ENCODE measurements around the gene HMCN1.

HMCN1 gene

DNA sequence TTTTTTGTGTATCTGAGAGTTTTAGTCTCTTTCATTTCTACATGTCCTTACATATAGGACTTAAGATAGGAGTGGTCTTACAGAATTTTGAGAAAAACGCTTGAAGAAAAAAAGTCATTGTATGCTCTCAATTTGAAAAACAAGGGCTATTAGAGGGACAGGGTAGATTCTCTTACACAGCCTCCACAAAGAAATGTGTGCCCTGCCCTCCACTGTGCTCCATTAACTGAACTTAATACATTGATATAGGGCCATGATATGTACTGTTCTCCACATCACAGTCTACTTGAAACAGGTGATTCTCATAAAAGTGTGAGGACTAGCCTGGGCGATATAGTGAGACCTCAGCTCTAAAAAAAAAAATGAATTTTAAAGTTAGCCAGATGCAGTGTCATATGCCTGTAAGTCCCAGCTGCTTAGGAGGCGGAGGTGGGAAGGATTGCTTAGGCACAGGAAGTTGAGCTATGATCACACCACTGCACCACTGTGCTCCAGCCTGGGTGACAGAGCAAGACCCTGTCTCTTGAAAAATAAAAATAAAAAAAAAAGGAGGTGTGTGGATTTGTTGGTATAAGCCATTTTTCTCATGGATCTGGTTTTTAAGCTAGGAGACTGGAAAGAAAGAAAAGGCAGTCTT, 77.0 kb downstream of the HMCN1 start:
- H3K27ac ChIP-seq (ENCODE audit: low read length, poor library complexity, severe bottlenecking): no peak overlapping the region
- no peak overlapping the region for H2BK120ac ChIP-seq (ENCODE audit: low read depth, low read length)
- no peak overlapping the region for H3K14ac ChIP-seq (ENCODE audit: low read length in 2 of 2)
- H3K9ac ChIP-seq (ENCODE audit: low read length): peak overlapping the region; percentile 82
- no peaks in the 10 kb centered on the region for H3K36me3 ChIP-seq (ENCODE audit: control insufficient read depth in 1 of 2, insufficient read depth in 2 of 2, low read depth in 1 of 2, low read length in 2 of 2)
- H3K4me3 ChIP-seq (ENCODE audit: insufficient read depth in 1 of 2, low read depth in 1 of 2, low read length in 2 of 2): no peak overlapping the region
- no peak overlapping the region for H3K23ac ChIP-seq (ENCODE audit: low read length in 2 of 2)
- no peaks in the 10 kb centered on the region for H3K79me1 ChIP-seq (replicated peaks; ENCODE audit: low read length, poor library complexity, severe bottlenecking)
- no peak overlapping the region for H4K91ac ChIP-seq (ENCODE audit: low read length)
- H3K4me2 ChIP-seq (ENCODE audit: low read length, poor library complexity, severe bottlenecking): no peak overlapping the region
- H2AFZ ChIP-seq (ENCODE audit: low read depth, low read length): no peak overlapping the region
- H3K27me3 ChIP-seq (ENCODE audit: control insufficient read depth in 1 of 2, insufficient read depth in 1 of 2, low read length in 2 of 2): no peaks in the 10 kb centered on the region
- no peak overlapping the region for H3K4ac ChIP-seq (ENCODE audit: low read depth in 1 of 2, low read length in 2 of 2)
- WGBS: 82% methylated on average over 2 of the region's 3 CpGs
- H2AK5ac ChIP-seq (ENCODE audit: low read length, severe bottlenecking): no peak overlapping the region
- no peaks in the 10 kb centered on the region for H3K9me3 ChIP-seq (ENCODE audit: control insufficient read depth, low read length)
- H4K8ac ChIP-seq (ENCODE audit: low read length): no peak overlapping the region
- no peak overlapping the region for H3K18ac ChIP-seq (ENCODE audit: low read depth in 1 of 2, low read length in 2 of 2)
- no peak overlapping the region for H2BK12ac ChIP-seq (ENCODE audit: low read length in 2 of 2)
- H3K4me1 ChIP-seq (ENCODE audit: control insufficient read depth, insufficient read depth, low read depth, low read length): peaks cover 2% of the 10 kb centered on the region
- DNase-seq: no peak
- H2BK15ac ChIP-seq (ENCODE audit: low read depth, poor library complexity, severe bottlenecking): no peak overlapping the region
- no peak overlapping the region for H2BK5ac ChIP-seq (ENCODE audit: low read depth, low read length, poor library complexity, severe bottlenecking)

DNA sequence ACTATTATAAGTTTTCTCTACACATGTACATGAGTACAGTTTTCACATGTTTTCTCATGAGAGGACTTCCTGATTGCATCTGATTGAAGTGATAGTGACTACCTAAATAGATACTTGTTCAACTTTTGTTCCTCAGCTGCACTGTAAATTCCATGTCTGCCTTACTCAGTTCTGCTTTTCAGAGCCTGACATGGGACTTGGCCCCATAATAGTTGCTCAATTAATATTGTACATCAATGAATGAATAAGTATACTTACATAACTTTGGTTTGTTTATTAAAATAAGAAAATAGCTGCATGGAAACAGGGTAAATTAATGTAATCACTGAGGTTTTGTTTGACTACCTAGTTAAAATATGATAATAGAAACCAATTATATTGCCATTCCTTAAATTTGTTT, 78.7 kb downstream of the HMCN1 start:
- Histone ChIP-seq H2AK5ac (ENCODE audit: low read length, severe bottlenecking) (no peak overlapping the region), H3K4me1 (ENCODE audit: control insufficient read depth, insufficient read depth, low read depth, low read length) (peaks cover 2% of the 10 kb centered on the region)

DNA sequence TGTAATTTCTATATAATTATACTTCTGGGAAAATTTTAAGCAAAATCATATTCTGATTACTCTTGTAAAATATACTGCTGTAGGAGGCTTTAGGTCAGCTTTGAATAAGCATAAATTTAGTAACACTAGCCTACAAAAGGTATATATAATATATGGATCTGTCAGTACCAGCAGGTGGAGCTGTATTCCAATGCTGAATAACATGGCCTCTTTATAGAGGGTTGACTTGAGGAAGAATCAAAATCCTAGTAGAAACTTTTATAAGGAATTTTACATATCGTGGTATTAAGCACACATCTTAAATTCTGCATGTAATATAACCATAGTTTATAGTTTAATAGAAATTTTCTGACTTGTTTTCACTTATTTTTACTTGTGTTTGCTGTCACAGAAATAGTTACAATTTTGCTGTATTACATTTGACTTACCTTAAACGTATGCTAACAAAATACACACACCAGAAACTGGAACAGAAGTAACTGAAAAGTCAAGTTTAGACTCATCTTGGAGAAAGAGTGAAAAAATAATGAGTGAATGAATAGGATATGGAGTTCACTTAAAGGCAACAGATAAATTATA, 79.3 kb downstream of the HMCN1 start:
- Histone ChIP-seq H3K79me1 (replicated peaks; ENCODE audit: low read length, poor library complexity, severe bottlenecking) (peaks cover 5% of the 10 kb centered on the region), H3K4me2 (ENCODE audit: low read length, poor library complexity, severe bottlenecking) (no peak overlapping the region), H2AK5ac (ENCODE audit: low read length, severe bottlenecking) (no peak overlapping the region), H2BK15ac (ENCODE audit: low read depth, poor library complexity, severe bottlenecking) (no peak overlapping the region), H3K36me3 (ENCODE audit: control insufficient read depth in 1 of 2, insufficient read depth in 2 of 2, low read depth in 1 of 2, low read length in 2 of 2) (no peaks in the 10 kb centered on the region), H2BK12ac (ENCODE audit: low read length in 2 of 2) (no peak overlapping the region), H3K4me1 (ENCODE audit: control insufficient read depth, insufficient read depth, low read depth, low read length) (no peaks in the 10 kb centered on the region), H2AFZ (ENCODE audit: low read depth, low read length) (no peak overlapping the region), H3K27ac (ENCODE audit: low read length, poor library complexity, severe bottlenecking) (no peak overlapping the region), H3K18ac (ENCODE audit: low read depth in 1 of 2, low read length in 2 of 2) (no peak overlapping the region), H2BK5ac (ENCODE audit: low read depth, low read length, poor library complexity, severe bottlenecking) (no peak overlapping the region), H3K9me3 (ENCODE audit: control insufficient read depth, low read length) (no peaks in the 10 kb centered on the region), H3K4ac (ENCODE audit: low read depth in 1 of 2, low read length in 2 of 2) (no peak overlapping the region), H3K14ac (ENCODE audit: low read length in 2 of 2) (no peak overlapping the region), H3K27me3 (ENCODE audit: control insufficient read depth in 1 of 2, insufficient read depth in 1 of 2, low read length in 2 of 2) (no peaks in the 10 kb centered on the region), H4K91ac (ENCODE audit: low read length) (no peak overlapping the region), H3K9ac (ENCODE audit: low read length) (peak overlapping the region; percentile 53), H3K4me3 (ENCODE audit: insufficient read depth in 1 of 2, low read depth in 1 of 2, low read length in 2 of 2) (no peak overlapping the region), H2BK120ac (ENCODE audit: low read depth, low read length) (no peak overlapping the region), H3K23ac (ENCODE audit: low read length in 2 of 2) (no peak overlapping the region), H4K8ac (ENCODE audit: low read length) (no peak overlapping the region)
- peak; percentile 71 for DNase-seq
- WGBS: 100% methylated on average over 1 of the region's 2 CpGs

More for the DNA sequence above, 78.7 kb downstream of the HMCN1 start:
- Histone ChIP-seq H2BK15ac (ENCODE audit: low read depth, poor library complexity, severe bottlenecking) (no peak overlapping the region), H4K8ac (ENCODE audit: low read length) (no peak overlapping the region), H2BK12ac (ENCODE audit: low read length in 2 of 2) (no peak overlapping the region), H3K4me2 (ENCODE audit: low read length, poor library complexity, severe bottlenecking) (no peak overlapping the region), H4K91ac (ENCODE audit: low read length) (no peak overlapping the region), H3K36me3 (ENCODE audit: control insufficient read depth in 1 of 2, insufficient read depth in 2 of 2, low read depth in 1 of 2, low read length in 2 of 2) (no peaks in the 10 kb centered on the region), H2BK120ac (ENCODE audit: low read depth, low read length) (no peak overlapping the region), H3K9ac (ENCODE audit: low read length) (no peak overlapping the region), H3K14ac (ENCODE audit: low read length in 2 of 2) (no peak overlapping the region), H3K79me1 (replicated peaks; ENCODE audit: low read length, poor library complexity, severe bottlenecking) (peaks cover 5% of the 10 kb centered on the region), H3K23ac (ENCODE audit: low read length in 2 of 2) (no peak overlapping the region), H3K4me3 (ENCODE audit: insufficient read depth in 1 of 2, low read depth in 1 of 2, low read length in 2 of 2) (no peak overlapping the region), H3K4ac (ENCODE audit: low read depth in 1 of 2, low read length in 2 of 2) (no peak overlapping the region), H3K9me3 (ENCODE audit: control insufficient read depth, low read length) (no peaks in the 10 kb centered on the region), H2BK5ac (ENCODE audit: low read depth, low read length, poor library complexity, severe bottlenecking) (no peak overlapping the region), H3K27me3 (ENCODE audit: control insufficient read depth in 1 of 2, insufficient read depth in 1 of 2, low read length in 2 of 2) (no peaks in the 10 kb centered on the region), H3K27ac (ENCODE audit: low read length, poor library complexity, severe bottlenecking) (no peak overlapping the region), H3K18ac (ENCODE audit: low read depth in 1 of 2, low read length in 2 of 2) (no peak overlapping the region), H2AFZ (ENCODE audit: low read depth, low read length) (no peak overlapping the region)
- no peak for DNase-seq

DNA sequence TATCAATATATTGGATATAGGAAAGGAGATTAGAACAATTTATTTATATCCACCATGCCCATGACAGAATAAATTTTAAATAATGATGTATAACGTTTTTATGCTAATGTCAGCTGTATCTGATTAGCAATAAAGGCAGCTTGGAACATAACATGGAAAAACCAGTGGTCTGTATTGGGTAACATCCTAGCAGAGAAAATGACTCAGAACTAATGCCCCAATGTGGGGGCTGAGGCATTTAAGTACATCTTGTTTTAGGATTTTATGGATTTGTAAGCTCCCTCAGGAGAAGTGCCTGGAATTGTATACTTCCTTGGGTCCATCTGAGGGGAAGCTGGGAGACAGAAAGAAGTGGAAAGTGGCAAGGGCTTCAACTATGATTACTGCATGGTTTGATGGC, 82.3 kb downstream of the HMCN1 start:
- Histone ChIP-seq H3K79me1 (replicated peaks; ENCODE audit: low read length, poor library complexity, severe bottlenecking) (peaks cover 5% of the 10 kb centered on the region), H2BK120ac (ENCODE audit: low read depth, low read length) (no peak overlapping the region), H3K36me3 (ENCODE audit: control insufficient read depth in 1 of 2, insufficient read depth in 2 of 2, low read depth in 1 of 2, low read length in 2 of 2) (no peaks in the 10 kb centered on the region), H3K27me3 (ENCODE audit: control insufficient read depth in 1 of 2, insufficient read depth in 1 of 2, low read length in 2 of 2) (no peaks in the 10 kb centered on the region), H4K8ac (ENCODE audit: low read length) (no peak overlapping the region), H2BK12ac (ENCODE audit: low read length in 2 of 2) (no peak overlapping the region), H3K9ac (ENCODE audit: low read length) (peak overlapping the region; percentile 34), H3K9me3 (ENCODE audit: control insufficient read depth, low read length) (no peaks in the 10 kb centered on the region), H2AK5ac (ENCODE audit: low read length, severe bottlenecking) (peak overlapping the region; percentile 75), H2BK5ac (ENCODE audit: low read depth, low read length, poor library complexity, severe bottlenecking) (no peak overlapping the region), H2BK15ac (ENCODE audit: low read depth, poor library complexity, severe bottlenecking) (no peak overlapping the region), H3K14ac (ENCODE audit: low read length in 2 of 2) (no peak overlapping the region), H3K4ac (ENCODE audit: low read depth in 1 of 2, low read length in 2 of 2) (no peak overlapping the region), H3K23ac (ENCODE audit: low read length in 2 of 2) (no peak overlapping the region), H4K91ac (ENCODE audit: low read length) (no peak overlapping the region), H3K4me1 (ENCODE audit: control insufficient read depth, insufficient read depth, low read depth, low read length) (no peaks in the 10 kb centered on the region), H2AFZ (ENCODE audit: low read depth, low read length) (no peak overlapping the region), H3K4me3 (ENCODE audit: insufficient read depth in 1 of 2, low read depth in 1 of 2, low read length in 2 of 2) (no peak overlapping the region), H3K18ac (ENCODE audit: low read depth in 1 of 2, low read length in 2 of 2) (peak overlapping the region in 1 of 2 experiments; percentile 8), H3K27ac (ENCODE audit: low read length, poor library complexity, severe bottlenecking) (no peak overlapping the region), H3K4me2 (ENCODE audit: low read length, poor library complexity, severe bottlenecking) (no peak overlapping the region)
- 84% methylated on average over 1 of the region's 1 CpG for WGBS
- peak; percentile 41 for DNase-seq
